Measurements from ENCODE around the gene PAXIP1.

GRCh38 chr7:154914996-154915380 lies 87.9 kb downstream of the PAXIP1 start:
- no peak for TF ChIP-seq CTCF (conservative IDR thresholded peaks at IDR 0.05; ENCODE audit: low read depth, low read length)
- no peak for TF ChIP-seq EZH2 (IDR thresholded peaks at IDR 0.05; ENCODE audit: borderline replicate concordance, low read depth, low read length, poor library complexity, severe bottlenecking)
